ENCODE results near the gene BHLHE40.
A peak's percentile ranks its signal among the peaks of the same experiment; 100 is the strongest.

The BHLHE40 gene

DNA sequence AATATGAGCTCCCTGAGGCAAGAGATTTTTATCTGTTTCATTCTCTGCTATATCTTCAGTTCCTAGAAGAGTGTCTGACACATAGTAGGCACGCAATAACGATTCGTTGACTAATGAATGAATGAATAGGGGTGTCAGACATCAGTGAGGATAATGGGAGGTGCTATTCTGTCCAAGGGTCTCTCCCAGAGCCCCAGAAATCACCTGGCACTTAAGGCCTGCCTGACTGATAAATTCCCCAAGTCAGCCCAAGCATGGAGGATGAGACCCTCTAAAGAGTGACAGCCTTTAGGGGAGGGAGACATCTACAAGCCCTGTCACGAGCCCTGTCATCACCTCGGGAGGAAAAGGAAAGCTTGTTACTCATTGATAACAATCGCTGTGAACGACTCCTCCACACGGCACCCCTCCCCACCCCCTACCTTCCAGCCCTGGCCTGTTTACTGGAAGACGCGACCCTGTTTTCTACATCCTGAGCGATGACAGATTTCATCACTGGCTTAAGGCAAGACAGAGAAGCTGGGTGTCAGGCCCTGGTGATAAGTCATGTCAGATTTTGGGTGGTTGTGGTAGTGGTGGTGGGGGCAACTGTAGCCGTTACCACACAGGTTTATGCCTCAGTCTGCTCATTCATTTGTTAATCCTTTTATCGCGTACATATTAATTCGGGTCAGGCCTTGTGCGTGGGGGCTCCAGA is 23.1 kb downstream of the BHLHE40 start (continued):
- TF ChIP-seq ZNF510 (tag by site-specific recombination; IDR thresholded peaks at IDR 0.05; ENCODE audit: insufficient replicate concordance) (no peak), KLF10 (tag by site-specific recombination; IDR thresholded peaks at IDR 0.05) (no peak), ZNF423 (tag by site-specific recombination; IDR thresholded peaks at IDR 0.05) (no peak), ZNF202 (tag by site-specific recombination; IDR thresholded peaks at IDR 0.05; ENCODE audit: borderline replicate concordance) (no peak), ZNF843 (tag by site-specific recombination; IDR thresholded peaks at IDR 0.05) (no peak), ZNF596 (tag by site-specific recombination; IDR thresholded peaks at IDR 0.05) (no peak), KLF7 (tag by site-specific recombination; IDR thresholded peaks at IDR 0.05; ENCODE audit: borderline replicate concordance) (no peak), ZNF585B (tag by site-specific recombination; IDR thresholded peaks at IDR 0.05) (no peak), ZBTB1 (tag by site-specific recombination; IDR thresholded peaks at IDR 0.05) (no peak), ZNF311 (tag by site-specific recombination; IDR thresholded peaks at IDR 0.05; ENCODE audit: borderline replicate concordance) (no peak), ZNF221 (tag by site-specific recombination; IDR thresholded peaks at IDR 0.05; ENCODE audit: borderline replicate concordance) (no peak), YY2 (tag by site-specific recombination; IDR thresholded peaks at IDR 0.05) (no peak), HOXD13 (CRISPR knock-in tag; IDR thresholded peaks at IDR 0.05; ENCODE audit: borderline replicate concordance) (no peak), ZNF394 (tag by site-specific recombination; IDR thresholded peaks at IDR 0.05; ENCODE audit: borderline replicate concordance) (no peak), SCRT2 (tag by site-specific recombination; IDR thresholded peaks at IDR 0.05) (no peak), ZNF114 (tag by site-specific recombination; IDR thresholded peaks at IDR 0.05) (no peak), SALL2 (tag by site-specific recombination; IDR thresholded peaks at IDR 0.05; ENCODE audit: borderline replicate concordance) (no peak), SP3 (tag by site-specific recombination; IDR thresholded peaks at IDR 0.05) (no peak), ZIC2 (tag by site-specific recombination; IDR thresholded peaks at IDR 0.05) (no peak), ZBTB17 (tag by site-specific recombination; IDR thresholded peaks at IDR 0.05) (peak; percentile 20; the same call in 1 of the 2 replicates), BCL11A (tag by site-specific recombination; IDR thresholded peaks at IDR 0.05; ENCODE audit: low read depth) (no peak), ZNF670 (tag by site-specific recombination; IDR thresholded peaks at IDR 0.05; ENCODE audit: low read depth) (no peak), OSR2 (tag by site-specific recombination; IDR thresholded peaks at IDR 0.05) (no peak), ZNF138 (tag by site-specific recombination; IDR thresholded peaks at IDR 0.05; ENCODE audit: borderline replicate concordance) (no peak), ZNF239 (tag by site-specific recombination; IDR thresholded peaks at IDR 0.05) (no peak)
- TF ChIP-seq, protein P1, sequence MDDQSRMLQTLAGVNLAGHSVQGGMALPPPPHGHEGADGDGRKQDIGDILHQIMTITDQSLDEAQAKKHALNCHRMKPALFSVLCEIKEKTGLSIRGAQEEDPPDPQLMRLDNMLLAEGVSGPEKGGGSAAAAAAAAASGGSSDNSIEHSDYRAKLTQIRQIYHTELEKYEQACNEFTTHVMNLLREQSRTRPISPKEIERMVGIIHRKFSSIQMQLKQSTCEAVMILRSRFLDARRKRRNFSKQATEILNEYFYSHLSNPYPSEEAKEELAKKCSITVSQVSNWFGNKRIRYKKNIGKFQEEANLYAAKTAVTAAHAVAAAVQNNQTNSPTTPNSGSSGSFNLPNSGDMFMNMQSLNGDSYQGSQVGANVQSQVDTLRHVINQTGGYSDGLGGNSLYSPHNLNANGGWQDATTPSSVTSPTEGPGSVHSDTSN (CRISPR knock-in tag; IDR thresholded peaks at IDR 0.05) = no peak
- TF ChIP-seq, protein P2, sequence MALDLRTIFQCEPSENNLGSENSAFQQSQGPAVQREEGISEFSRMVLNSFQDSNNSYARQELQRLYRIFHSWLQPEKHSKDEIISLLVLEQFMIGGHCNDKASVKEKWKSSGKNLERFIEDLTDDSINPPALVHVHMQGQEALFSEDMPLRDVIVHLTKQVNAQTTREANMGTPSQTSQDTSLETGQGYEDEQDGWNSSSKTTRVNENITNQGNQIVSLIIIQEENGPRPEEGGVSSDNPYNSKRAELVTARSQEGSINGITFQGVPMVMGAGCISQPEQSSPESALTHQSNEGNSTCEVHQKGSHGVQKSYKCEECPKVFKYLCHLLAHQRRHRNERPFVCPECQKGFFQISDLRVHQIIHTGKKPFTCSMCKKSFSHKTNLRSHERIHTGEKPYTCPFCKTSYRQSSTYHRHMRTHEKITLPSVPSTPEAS (tag by site-specific recombination; IDR thresholded peaks at IDR 0.05) = no peak
- TF ChIP-seq, protein P3, sequence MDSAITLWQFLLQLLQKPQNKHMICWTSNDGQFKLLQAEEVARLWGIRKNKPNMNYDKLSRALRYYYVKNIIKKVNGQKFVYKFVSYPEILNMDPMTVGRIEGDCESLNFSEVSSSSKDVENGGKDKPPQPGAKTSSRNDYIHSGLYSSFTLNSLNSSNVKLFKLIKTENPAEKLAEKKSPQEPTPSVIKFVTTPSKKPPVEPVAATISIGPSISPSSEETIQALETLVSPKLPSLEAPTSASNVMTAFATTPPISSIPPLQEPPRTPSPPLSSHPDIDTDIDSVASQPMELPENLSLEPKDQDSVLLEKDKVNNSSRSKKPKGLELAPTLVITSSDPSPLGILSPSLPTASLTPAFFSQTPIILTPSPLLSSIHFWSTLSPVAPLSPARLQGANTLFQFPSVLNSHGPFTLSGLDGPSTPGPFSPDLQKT (IDR thresholded peaks at IDR 0.05; ENCODE audit: borderline replicate concordance, low read depth, low read length) = no peak
- TF ChIP-seq, protein P4, sequence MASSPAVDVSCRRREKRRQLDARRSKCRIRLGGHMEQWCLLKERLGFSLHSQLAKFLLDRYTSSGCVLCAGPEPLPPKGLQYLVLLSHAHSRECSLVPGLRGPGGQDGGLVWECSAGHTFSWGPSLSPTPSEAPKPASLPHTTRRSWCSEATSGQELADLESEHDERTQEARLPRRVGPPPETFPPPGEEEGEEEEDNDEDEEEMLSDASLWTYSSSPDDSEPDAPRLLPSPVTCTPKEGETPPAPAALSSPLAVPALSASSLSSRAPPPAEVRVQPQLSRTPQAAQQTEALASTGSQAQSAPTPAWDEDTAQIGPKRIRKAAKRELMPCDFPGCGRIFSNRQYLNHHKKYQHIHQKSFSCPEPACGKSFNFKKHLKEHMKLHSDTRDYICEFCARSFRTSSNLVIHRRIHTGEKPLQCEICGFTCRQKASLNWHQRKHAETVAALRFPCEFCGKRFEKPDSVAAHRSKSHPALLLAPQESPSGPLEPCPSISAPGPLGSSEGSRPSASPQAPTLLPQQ (tag by site-specific recombination; IDR thresholded peaks at IDR 0.05) = no peak
- TF ChIP-seq, protein P5, sequence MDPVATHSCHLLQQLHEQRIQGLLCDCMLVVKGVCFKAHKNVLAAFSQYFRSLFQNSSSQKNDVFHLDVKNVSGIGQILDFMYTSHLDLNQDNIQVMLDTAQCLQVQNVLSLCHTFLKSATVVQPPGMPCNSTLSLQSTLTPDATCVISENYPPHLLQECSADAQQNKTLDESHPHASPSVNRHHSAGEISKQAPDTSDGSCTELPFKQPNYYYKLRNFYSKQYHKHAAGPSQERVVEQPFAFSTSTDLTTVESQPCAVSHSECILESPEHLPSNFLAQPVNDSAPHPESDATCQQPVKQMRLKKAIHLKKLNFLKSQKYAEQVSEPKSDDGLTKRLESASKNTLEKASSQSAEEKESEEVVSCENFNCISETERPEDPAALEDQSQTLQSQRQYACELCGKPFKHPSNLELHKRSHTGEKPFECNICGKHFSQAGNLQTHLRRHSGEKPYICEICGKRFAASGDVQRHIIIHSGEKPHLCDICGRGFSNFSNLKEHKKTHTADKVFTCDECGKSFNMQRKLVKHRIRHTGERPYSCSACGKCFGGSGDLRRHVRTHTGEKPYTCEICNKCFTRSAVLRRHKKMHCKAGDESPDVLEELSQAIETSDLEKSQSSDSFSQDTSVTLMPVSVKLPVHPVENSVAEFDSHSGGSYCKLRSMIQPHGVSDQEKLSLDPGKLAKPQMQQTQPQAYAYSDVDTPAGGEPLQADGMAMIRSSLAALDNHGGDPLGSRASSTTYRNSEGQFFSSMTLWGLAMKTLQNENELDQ (tag by site-specific recombination; IDR thresholded peaks at IDR 0.05; ENCODE audit: low read depth) = no peak
- TF ChIP-seq, protein P6, sequence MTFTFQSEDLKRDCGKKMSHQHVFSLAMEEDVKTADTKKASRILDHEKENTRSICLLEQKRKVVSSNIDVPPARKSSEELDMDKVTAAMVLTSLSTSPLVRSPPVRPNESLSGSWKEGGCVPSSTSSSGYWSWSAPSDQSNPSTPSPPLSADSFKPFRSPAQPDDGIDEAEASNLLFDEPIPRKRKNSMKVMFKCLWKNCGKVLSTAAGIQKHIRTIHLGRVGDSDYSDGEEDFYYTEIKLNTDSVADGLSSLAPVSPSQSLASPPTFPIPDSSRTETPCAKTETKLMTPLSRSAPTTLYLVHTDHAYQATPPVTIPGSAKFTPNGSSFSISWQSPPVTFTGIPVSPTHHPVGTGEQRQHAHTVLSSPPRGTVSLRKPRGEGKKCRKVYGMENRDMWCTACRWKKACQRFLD (tag by site-specific recombination; IDR thresholded peaks at IDR 0.05) = no peak

Data from HEK293 (cell line).